ENCODE data around the gene NXPE1. TPM values are rescaled to one million over a fixed set of nuclear protein-coding genes. Genes with fewer than 3 reads are reported as not detected.
"Not testable (repeated sequence)": the region's sequence is repeated elsewhere in the genome, so short reads cannot be mapped to it uniquely, and the experiment has no call there.

The NXPE1 gene
- total RNA-seq, 1 experiment from 2014 or later, result not detected

GRCh38 chr11:114607753-114608459, 48.2 kb upstream of the NXPE1 start:
- TF ChIP-seq EZH2 (IDR thresholded peaks at IDR 0.05; ENCODE audit: borderline replicate concordance, low read depth, low read length, poor library complexity, severe bottlenecking), result no peak
- TF ChIP-seq, protein P1, sequence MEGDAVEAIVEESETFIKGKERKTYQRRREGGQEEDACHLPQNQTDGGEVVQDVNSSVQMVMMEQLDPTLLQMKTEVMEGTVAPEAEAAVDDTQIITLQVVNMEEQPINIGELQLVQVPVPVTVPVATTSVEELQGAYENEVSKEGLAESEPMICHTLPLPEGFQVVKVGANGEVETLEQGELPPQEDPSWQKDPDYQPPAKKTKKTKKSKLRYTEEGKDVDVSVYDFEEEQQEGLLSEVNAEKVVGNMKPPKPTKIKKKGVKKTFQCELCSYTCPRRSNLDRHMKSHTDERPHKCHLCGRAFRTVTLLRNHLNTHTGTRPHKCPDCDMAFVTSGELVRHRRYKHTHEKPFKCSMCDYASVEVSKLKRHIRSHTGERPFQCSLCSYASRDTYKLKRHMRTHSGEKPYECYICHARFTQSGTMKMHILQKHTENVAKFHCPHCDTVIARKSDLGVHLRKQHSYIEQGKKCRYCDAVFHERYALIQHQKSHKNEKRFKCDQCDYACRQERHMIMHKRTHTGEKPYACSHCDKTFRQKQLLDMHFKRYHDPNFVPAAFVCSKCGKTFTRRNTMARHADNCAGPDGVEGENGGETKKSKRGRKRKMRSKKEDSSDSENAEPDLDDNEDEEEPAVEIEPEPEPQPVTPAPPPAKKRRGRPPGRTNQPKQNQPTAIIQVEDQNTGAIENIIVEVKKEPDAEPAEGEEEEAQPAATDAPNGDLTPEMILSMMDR (conservative IDR thresholded peaks at IDR 0.05; ENCODE audit: low read depth, low read length), result no peak
- Histone ChIP-seq H3K27ac (ENCODE audit: low read depth, low read length, poor library complexity, severe bottlenecking) (no peak overlapping the region), H3K27me3 (replicated peaks; ENCODE audit: insufficient read depth, low read depth, low read length, poor library complexity) (no peaks in the 10 kb centered on the region), H3K9me3 (ENCODE audit: low read depth, low read length, poor library complexity, severe bottlenecking) (no peaks in the 10 kb centered on the region), H3K4me1 (ENCODE audit: insufficient read depth, low read length, poor library complexity, severe bottlenecking) (no peaks in the 10 kb centered on the region), H3K4me3 (ENCODE audit: low read depth, low read length, poor library complexity, severe bottlenecking) (no peak overlapping the region), H3K36me3 (ENCODE audit: insufficient read depth, low read length, poor library complexity, severe bottlenecking) (no peaks in the 10 kb centered on the region)
- ChIA-PET POLR2A (ENCODE audit: low non-redundant PET) (no interaction called here), CTCF (no interaction called here)
- no peak for DNase-seq (ENCODE audit: low spot score)
- intact Hi-C loops (cut with micrococcal nuclease; ENCODE audit: unreplicated experiment), result no loop called here
- no TSS peak for BruUV-seq (replicated peaks)

- H3K9me3 ChIP-seq (ENCODE audit: low read depth, low read length, poor library complexity, severe bottlenecking); H3K27ac ChIP-seq (ENCODE audit: low read depth, low read length, poor library complexity, severe bottlenecking); BruUV-seq (replicated peaks); DNase-seq (ENCODE audit: low spot score); CTCF ChIA-PET; POLR2A ChIA-PET (ENCODE audit: low non-redundant PET); H3K4me3 ChIP-seq (ENCODE audit: low read depth, low read length, poor library complexity, severe bottlenecking); H3K27me3 ChIP-seq (replicated peaks; ENCODE audit: insufficient read depth, low read depth, low read length, poor library complexity); H3K4me1 ChIP-seq (ENCODE audit: insufficient read depth, low read length, poor library complexity, severe bottlenecking); H3K36me3 ChIP-seq (ENCODE audit: insufficient read depth, low read length, poor library complexity, severe bottlenecking); intact Hi-C loops (cut with micrococcal nuclease; ENCODE audit: unreplicated experiment): not testable (repeated sequence)
Observed at GRCh38 chr11:114606802-114607075, 47.1 kb upstream of the NXPE1 start.

GRCh38 chr11:114606003-114606801, 46.5 kb upstream of the NXPE1 start:
- intact Hi-C loops (cut with micrococcal nuclease; ENCODE audit: unreplicated experiment), result no loop called here
- POLR2A ChIA-PET (ENCODE audit: low non-redundant PET), result no interaction called here

More at GRCh38 chr11:114606003-114606801, 46.5 kb upstream of the NXPE1 start:
- no peaks in the 10 kb centered on the region for H3K9me3 ChIP-seq (ENCODE audit: low read depth, low read length, poor library complexity, severe bottlenecking)
- H3K27me3 ChIP-seq (replicated peaks; ENCODE audit: insufficient read depth, low read depth, low read length, poor library complexity), result no peaks in the 10 kb centered on the region
- no peaks in the 10 kb centered on the region for H3K36me3 ChIP-seq (ENCODE audit: insufficient read depth, low read length, poor library complexity, severe bottlenecking)
- BruUV-seq (replicated peaks), result no TSS peak
- CTCF ChIA-PET, result no interaction called here
- H3K4me1 ChIP-seq (ENCODE audit: insufficient read depth, low read length, poor library complexity, severe bottlenecking), result no peaks in the 10 kb centered on the region
- no peak for DNase-seq (ENCODE audit: low spot score)
- H3K4me3 ChIP-seq (ENCODE audit: low read depth, low read length, poor library complexity, severe bottlenecking), result no peak overlapping the region
- TF ChIP-seq, protein P1 (conservative IDR thresholded peaks at IDR 0.05; ENCODE audit: low read depth, low read length), result no peak
- TF ChIP-seq EZH2 (IDR thresholded peaks at IDR 0.05; ENCODE audit: borderline replicate concordance, low read depth, low read length, poor library complexity, severe bottlenecking), result no peak
- H3K27ac ChIP-seq (ENCODE audit: low read depth, low read length, poor library complexity, severe bottlenecking), result no peak overlapping the region
